Transverse colon (tissue), 4 donors: ENCODE data around the gene SPTBN4.

ENCODE experiments used
- CTCF ChIP-seq, 5 experiments: fragments of 200-600 bp in 3 of 5; fragments of 450-650 bp in 2 of 5; sonication (generic) in 3 of 5; IDR thresholded peaks; 1 replicate in 2 of 5; 2 replicates in 3 of 5; pipeline ENCODE4 v1.5.1; 2016 to 2017; ENCODE audit warnings: antibody characterized with exemption in 5 of 5, inconsistent platforms in 3 of 5, mild to moderate bottlenecking in 2 of 5, moderate library complexity in 1 of 5
- POLR2AphosphoS5 ChIP-seq, 3 donors: sonication (generic); formaldehyde crosslinking; IDR thresholded peaks; one replicate each; pipeline ENCODE4 v1.6.1; 2016; ENCODE audit warnings: antibody characterized with exemption in 3 of 3

GRCh38 chr19:40539070-40539469 lies 72.3 kb downstream of the SPTBN4 start:
- no peak for TF ChIP-seq CTCF (IDR thresholded peaks at IDR 0.05)
- no peak for TF ChIP-seq POLR2AphosphoS5 (IDR thresholded peaks at IDR 0.05)
